NCI-H524 treated with DMSO at 0.1 percent for 48 hours (cell line): ENCODE measurements around the gene BIRC6.
A peak's percentile ranks its signal among the peaks of the same experiment; 100 is the strongest.
"Not testable (repeated sequence)": the region's sequence is repeated elsewhere in the genome, so short reads cannot be mapped to it uniquely, and the experiment has no call there.

ENCODE experiments used
- DNase-seq: peaks from one replicate; lab custom pipeline; 2025; lab: John Stamatoyannopoulos, UW

The BIRC6 gene, protein sequence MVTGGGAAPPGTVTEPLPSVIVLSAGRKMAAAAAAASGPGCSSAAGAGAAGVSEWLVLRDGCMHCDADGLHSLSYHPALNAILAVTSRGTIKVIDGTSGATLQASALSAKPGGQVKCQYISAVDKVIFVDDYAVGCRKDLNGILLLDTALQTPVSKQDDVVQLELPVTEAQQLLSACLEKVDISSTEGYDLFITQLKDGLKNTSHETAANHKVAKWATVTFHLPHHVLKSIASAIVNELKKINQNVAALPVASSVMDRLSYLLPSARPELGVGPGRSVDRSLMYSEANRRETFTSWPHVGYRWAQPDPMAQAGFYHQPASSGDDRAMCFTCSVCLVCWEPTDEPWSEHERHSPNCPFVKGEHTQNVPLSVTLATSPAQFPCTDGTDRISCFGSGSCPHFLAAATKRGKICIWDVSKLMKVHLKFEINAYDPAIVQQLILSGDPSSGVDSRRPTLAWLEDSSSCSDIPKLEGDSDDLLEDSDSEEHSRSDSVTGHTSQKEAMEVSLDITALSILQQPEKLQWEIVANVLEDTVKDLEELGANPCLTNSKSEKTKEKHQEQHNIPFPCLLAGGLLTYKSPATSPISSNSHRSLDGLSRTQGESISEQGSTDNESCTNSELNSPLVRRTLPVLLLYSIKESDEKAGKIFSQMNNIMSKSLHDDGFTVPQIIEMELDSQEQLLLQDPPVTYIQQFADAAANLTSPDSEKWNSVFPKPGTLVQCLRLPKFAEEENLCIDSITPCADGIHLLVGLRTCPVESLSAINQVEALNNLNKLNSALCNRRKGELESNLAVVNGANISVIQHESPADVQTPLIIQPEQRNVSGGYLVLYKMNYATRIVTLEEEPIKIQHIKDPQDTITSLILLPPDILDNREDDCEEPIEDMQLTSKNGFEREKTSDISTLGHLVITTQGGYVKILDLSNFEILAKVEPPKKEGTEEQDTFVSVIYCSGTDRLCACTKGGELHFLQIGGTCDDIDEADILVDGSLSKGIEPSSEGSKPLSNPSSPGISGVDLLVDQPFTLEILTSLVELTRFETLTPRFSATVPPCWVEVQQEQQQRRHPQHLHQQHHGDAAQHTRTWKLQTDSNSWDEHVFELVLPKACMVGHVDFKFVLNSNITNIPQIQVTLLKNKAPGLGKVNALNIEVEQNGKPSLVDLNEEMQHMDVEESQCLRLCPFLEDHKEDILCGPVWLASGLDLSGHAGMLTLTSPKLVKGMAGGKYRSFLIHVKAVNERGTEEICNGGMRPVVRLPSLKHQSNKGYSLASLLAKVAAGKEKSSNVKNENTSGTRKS (N-terminal part only)

DNA sequence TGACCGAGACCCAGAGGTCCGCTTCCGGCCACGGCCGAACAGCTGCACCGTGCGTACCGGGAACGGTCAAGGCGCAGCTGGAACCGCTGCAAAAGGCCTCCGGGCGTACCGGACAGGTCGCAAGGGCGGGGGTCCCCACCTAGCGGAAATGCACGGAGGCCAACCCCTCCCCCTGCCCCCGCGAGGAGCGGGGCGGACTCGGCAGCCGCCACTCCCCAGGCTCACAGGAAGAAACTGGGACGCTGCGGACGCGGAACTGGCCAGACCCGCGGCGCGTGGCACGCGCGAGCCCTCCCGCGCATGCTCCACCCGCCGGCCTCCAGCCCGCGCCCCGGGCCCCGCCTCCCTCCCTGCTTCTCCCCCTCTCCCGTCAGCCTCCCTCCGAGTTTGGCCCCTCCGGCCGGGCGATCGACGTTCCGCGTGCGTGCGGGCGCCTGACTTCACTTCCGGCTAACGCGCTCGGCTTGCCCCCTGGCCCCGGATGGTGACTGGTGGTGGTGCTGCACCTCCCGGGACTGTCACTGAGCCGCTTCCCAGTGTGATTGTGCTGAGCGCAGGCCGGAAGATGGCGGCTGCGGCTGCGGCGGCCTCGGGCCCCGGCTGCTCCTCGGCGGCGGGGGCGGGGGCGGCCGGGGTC lies at the start of gene BIRC6:
TSS of gene BIRC6 (plus strand) at position 343 of the 637 bp plus-strand sequence. CDS start at position 482, 139 bp downstream.
- DNase-seq = peak; percentile 79

DNA sequence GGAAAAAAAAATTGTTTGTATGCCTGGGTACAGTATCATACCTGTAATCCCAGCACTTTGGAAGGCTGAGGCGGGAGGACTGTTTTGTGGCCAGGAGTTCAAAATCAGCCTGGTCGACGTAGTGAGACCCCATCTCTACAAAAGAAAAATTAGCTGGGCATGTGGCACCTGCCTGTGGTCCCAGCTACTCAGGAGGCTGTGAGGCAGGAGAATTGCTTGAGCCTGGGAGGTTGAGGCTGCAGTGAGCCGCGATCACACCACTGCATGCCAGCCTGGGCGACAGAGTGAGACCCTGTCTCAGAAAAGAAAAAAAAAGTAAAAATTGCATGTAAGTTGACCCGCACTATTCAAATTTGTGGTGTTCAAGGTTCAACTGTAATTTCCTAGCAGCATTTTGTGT lies 46.2 kb upstream of the BIRC6 start:
- DNase-seq = no peak

- no peak for DNase-seq
Measured at GRCh38 chr2:32314886-32315285, 41.9 kb upstream of the BIRC6 start.

DNA sequence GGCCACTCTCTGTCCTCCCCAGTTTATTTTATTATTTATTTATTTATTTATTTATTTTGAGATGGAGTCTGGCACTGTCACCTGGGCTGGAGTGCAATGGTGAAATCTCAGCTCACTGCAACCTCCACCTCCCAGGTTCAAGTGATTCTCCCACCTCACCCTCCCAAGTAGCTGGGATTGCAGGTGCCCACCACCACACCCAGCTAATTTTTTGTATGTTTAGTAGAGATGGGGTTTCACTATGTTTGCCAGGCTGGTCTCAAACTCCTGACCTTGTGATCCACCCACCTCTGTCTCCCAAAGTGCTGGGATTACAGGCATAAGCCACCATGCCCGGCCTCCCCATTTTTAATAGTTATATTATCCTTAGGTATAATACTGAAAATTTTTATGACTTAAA lies 28.1 kb upstream of the BIRC6 start:
- not testable (repeated sequence) for DNase-seq

DNA sequence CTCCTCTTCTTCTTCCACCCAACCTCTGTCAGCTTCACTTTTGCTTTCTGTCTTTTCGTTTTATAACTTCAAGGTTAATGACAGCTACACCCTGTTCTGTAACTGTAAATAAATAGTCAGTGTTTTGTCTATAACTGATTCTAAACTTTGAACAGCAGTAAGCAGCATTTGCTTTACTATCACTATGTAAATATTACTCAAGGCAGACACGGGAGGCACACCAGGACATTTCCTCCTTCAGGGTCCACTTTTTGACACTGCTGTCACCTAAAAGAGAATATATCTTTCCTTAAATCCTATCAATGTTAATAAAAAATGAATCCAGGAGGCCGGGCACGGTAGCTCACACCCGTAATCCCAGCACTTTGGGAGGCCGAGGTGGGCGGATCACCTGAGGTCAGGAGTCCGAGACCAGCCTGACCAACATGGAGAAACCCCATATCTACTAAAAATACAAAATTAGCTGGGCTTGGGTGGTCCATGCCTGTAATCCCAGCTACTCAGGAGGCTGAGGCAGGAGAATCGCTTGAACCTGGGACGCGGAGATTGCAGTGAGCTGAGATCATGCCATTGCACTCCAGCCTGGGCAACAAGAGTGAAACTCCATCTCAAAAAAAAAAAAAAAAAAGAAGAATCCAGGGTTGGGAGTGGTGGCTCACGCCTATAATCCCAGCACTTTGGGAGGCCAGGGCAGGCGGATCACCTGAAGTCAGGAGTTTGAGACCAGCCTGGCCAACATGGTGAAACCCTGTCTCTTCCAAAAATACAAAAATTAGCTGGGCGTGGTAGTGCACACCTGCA lies 27.4 kb upstream of the BIRC6 start:
- not testable (repeated sequence) for DNase-seq

- DNase-seq = no peak
Measured at GRCh38 chr2:32330136-32330535, 26.7 kb upstream of the BIRC6 start.

DNA sequence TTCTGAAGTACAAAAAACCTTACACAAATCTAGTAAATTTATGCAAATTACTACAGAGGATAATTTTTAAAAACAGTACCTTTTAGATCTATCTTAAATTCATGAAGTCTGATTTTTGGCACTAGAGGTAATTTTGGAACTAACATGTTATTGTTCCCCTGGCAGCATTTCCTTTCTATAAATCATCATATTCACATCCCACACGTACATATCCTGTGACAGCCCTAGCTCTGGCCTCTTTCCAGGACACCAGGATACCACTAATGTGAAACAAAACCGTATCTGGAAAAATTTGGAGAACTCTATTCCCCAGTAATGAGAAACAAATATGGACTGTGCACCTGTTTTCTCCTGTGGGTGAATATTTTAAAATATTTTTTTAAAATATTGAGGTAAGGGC lies 14.0 kb upstream of the BIRC6 start:
- DNase-seq = no peak

DNA sequence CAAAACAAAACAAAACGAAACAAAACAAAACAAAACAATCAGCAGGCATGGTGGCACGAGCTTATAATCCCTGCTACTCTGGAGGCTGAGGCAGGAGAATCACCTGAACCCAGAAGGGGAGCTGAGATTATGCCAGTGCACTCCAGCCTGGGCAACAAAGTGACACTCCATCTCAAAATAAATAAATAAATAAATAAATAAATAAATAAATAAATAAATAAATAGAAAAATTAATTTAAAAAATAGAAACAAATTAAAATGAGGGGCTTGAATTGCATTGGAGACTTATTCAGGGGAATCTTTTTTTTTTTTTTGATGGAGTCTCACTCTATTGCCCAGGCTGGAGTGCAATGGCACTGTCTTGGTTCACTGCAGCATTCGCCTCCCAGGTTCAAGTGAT lies 6.0 kb upstream of the BIRC6 start:
- not testable (repeated sequence) for DNase-seq

- no peak for DNase-seq
Measured at GRCh38 chr2:32355976-32356680, 695 bp upstream of the BIRC6 start.

DNA sequence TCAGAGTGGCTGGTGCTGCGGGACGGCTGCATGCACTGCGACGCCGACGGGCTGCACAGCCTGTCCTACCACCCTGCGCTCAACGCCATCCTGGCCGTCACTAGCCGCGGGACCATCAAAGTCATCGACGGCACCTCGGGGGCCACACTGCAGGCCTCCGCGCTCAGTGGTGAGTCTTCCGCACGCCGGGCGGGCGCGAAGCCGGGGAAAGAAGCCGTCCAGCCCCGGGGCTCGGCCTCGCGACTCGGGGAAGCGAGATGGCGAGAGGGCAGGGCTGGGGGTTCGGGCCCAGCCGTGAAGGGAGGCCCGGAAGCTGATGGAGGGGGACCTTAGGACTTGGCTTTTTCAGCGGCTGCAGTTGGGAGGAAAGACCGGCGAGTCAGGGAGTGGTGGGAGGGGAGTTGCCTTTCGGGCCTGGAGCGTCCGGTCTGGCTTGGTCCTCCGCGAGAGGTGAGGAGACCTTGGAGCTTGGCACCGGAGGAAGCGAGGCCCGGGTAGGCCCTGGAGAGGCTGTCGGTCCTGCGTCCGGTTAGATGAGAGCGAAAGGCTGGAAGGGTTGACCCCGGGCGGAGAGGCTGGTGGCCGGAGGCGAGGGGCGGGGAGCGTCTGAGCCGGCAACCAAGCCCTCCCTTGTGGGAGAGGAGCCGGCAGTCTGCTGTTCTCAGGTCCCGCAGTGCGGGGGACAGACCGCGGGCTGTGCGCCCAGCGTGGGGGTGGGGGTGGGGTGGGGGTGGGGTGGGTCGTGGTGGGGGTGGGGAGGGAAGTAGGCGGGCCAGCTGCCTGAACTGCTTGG lies 691 bp downstream of the BIRC6 start:
- DNase-seq = no peak

DNA sequence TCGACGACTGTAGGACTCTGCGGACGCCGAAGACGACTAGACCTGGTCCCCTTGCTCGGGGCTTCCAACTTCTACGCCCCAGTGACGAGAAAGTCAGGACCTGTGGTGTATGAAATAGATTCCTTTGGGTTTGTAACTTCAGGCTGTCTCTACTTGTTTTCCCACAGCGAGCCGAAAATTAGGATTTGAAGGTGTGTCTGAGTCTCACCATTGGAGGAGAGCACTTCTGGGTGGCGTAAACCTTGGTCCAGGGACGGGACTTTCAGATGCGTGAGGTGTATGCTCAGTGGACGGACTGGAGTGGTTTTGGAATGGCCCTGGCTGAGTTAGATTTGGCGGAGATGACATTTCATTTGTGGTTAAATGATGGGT lies 1.3 kb downstream of the BIRC6 start:
- DNase-seq = no peak

DNA sequence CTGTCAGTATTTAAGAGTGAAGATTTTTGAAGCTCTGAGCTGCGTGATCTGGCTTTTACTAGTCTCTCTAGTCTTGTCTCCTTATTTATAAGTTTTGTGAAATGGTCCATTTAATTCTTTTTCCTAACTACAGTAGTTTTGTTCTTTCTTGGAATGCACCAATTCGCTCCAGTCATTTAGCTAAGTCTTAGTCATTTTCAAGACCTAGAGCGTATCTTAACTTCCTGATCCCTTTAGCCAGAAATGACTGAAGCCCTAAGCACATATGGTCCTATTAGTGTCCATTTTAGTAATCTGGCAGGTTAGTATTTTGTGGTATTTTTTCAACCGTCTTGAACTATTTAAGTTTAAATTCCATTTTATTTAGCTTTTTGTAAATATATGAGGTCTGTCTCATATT lies 3.6 kb downstream of the BIRC6 start:
- no peak for DNase-seq

- not testable (repeated sequence) for DNase-seq
Measured at GRCh38 chr2:32362997-32363396, 6.2 kb downstream of the BIRC6 start.

DNA sequence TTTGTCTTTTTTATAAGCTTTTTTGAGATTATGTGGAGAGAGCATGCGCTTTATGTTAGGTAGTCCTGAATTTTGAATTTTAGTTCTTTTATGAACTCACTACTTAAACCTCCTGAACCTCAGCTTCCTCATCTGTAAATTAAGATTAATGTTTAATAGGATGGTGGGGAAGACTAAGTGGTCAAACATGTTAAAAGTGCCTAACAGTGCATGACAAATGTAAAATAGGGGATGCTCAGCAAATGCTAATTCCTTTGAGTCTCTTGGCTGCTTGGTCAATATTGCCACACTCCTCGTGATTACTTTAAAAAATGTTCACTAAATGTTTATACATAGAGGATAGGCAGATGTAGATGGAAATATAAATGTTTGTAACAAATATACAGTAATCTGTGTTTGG lies 6.8 kb downstream of the BIRC6 start:
- DNase-seq = no peak

- DNase-seq = not testable (repeated sequence)
Measured at GRCh38 chr2:32364290-32364689, 7.5 kb downstream of the BIRC6 start.

DNA sequence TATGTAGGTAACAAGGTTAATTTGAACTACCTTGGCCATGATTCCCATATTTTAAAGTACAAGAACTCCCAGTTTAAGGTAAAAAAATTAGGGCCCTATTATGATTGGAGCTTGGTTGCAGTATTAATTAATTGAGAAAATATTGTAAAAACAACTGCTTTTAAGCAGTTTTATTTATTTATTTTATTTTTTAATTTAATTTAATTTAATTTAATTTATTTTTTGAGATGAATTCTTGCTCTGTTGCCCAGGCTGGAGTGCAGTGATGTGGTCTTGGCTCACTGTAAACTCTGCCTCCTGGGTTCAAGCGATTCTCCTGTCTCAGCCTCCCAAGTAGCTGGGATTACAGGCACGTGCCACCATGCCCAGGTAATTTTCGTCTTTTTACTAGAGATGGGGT lies 8.9 kb downstream of the BIRC6 start:
- DNase-seq = not testable (repeated sequence)

DNA sequence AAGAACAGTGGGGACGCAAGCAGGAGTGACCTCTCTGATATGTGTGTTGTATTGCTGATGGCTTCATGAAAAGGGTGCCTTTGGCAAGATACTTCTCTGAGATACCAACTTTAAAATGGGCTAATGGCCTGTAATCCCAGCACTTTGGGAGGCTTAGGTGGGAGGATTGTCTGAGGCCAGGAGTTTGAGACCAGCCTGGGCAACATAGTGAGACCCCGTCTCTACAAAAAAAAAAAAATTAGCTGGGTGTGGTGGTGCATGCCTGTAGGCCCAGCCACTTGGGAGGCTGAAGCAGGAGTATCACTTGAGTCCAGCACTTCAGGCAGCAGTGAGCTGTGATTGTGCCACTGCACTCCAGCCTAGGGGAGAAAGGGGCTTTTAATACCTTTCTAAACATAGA lies 9.8 kb downstream of the BIRC6 start:
- no peak for DNase-seq

DNA sequence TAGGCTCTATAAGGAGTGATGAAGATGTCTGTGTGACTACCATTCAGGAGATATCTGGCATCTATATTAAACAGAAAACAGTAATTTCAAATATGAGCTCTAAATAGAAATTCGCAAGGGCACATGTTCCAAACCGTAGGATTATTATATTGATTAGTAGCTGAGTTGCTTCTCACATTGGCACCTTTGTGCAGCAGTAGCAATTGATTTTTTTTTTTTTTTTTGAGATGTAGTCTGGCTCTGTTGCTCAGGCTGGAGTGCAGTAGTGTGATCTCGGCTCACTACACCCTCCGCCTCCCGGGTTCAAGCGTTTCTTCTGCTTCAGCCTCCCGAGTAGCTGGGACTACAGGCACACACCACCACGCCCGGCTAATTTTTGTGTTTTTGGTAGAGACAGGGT lies 12.4 kb downstream of the BIRC6 start:
- no peak for DNase-seq

GRCh38 chr2:32370942-32371341 lies 14.1 kb downstream of the BIRC6 start:
- DNase-seq = not testable (repeated sequence)
